Neuron (in vitro differentiated cells): Measurements from ENCODE around the gene ARSG.
"Not testable (repeated sequence)": the region's sequence is repeated elsewhere in the genome, so short reads cannot be mapped to it uniquely, and the experiment has no call there.

Source experiments
- H2AFZ ChIP-seq: one replicate; pipeline ENCODE4 v1.6.1; 2013; ENCODE audit warnings: low read depth, mild to moderate bottlenecking, inconsistent platforms, low read length, moderate library complexity
- H3K27me3 ChIP-seq: one replicate; pipeline ENCODE4 v1.6.1; 2013; ENCODE audit warnings: low read length; ENCODE audit not compliant: insufficient read depth
- H3K36me3 ChIP-seq: one replicate; pipeline ENCODE4 v1.6.1; 2013; ENCODE audit warnings: low read length; ENCODE audit not compliant: insufficient read depth
- H3K4me1 ChIP-seq: one replicate; pipeline ENCODE4 v1.6.1; 2013; ENCODE audit warnings: low read length; ENCODE audit not compliant: insufficient read depth
- H3K4me3 ChIP-seq: 2 replicates; pipeline ENCODE4 v1.5.1; 2013; ENCODE audit warnings: mild to moderate bottlenecking, low read length, moderate library complexity
- H3K9me3 ChIP-seq: one replicate; pipeline ENCODE4 v1.6.1; 2013; ENCODE audit warnings: low read length

ARSG gene

GRCh38 chr17:68319410-68320162 is 28.3 kb downstream of the ARSG start:
- no peaks in the 10 kb centered on the region for H3K27me3 ChIP-seq
- no peak overlapping the region for H2AFZ ChIP-seq
- no peaks in the 10 kb centered on the region for H3K36me3 ChIP-seq
- H3K9me3 ChIP-seq: peaks cover 3% of the 10 kb centered on the region
- H3K4me3 ChIP-seq: no peak overlapping the region
- H3K4me1 ChIP-seq: peaks cover 26% of the 10 kb centered on the region

- Histone ChIP-seq H2AFZ (no peak overlapping the region), H3K4me1 (peaks cover 26% of the 10 kb centered on the region), H3K27me3 (no peaks in the 10 kb centered on the region), H3K4me3 (no peak overlapping the region), H3K9me3 (peaks cover 5% of the 10 kb centered on the region), H3K36me3 (no peaks in the 10 kb centered on the region)
Measured at GRCh38 chr17:68320311-68320865, 29.1 kb downstream of the ARSG start.

- Histone ChIP-seq H2AFZ (no peak overlapping the region), H3K4me1 (peaks cover 26% of the 10 kb centered on the region), H3K36me3 (no peaks in the 10 kb centered on the region), H3K4me3 (no peak overlapping the region), H3K27me3 (no peaks in the 10 kb centered on the region), H3K9me3 (peaks cover 7% of the 10 kb centered on the region)
Measured at GRCh38 chr17:68320943-68321555, 29.8 kb downstream of the ARSG start.

- Histone ChIP-seq H3K36me3 (no peaks in the 10 kb centered on the region), H3K27me3 (no peaks in the 10 kb centered on the region), H2AFZ (no peak overlapping the region), H3K9me3 (peaks cover 7% of the 10 kb centered on the region), H3K4me3 (no peak overlapping the region), H3K4me1 (peaks cover 26% of the 10 kb centered on the region)
Measured at GRCh38 chr17:68321556-68321954, 30.3 kb downstream of the ARSG start.

GRCh38 chr17:68322630-68323029 is 31.3 kb downstream of the ARSG start:
- no peak overlapping the region for H3K4me3 ChIP-seq
- H2AFZ ChIP-seq: no peak overlapping the region
- H3K27me3 ChIP-seq: no peaks in the 10 kb centered on the region
- H3K4me1 ChIP-seq: peaks cover 26% of the 10 kb centered on the region
- peaks cover 7% of the 10 kb centered on the region for H3K9me3 ChIP-seq
- H3K36me3 ChIP-seq: no peaks in the 10 kb centered on the region

GRCh38 chr17:68324114-68324513 is 32.8 kb downstream of the ARSG start:
- Histone ChIP-seq H3K27me3 (no peaks in the 10 kb centered on the region), H3K9me3 (peaks cover 8% of the 10 kb centered on the region), H2AFZ (no peak overlapping the region), H3K4me1 (peaks cover 14% of the 10 kb centered on the region), H3K36me3 (no peaks in the 10 kb centered on the region), H3K4me3 (no peak overlapping the region)

- Histone ChIP-seq H3K36me3 (no peaks in the 10 kb centered on the region), H2AFZ (no peak overlapping the region), H3K4me1 (peaks cover 8% of the 10 kb centered on the region), H3K9me3 (peaks cover 10% of the 10 kb centered on the region), H3K4me3 (no peak overlapping the region), H3K27me3 (no peaks in the 10 kb centered on the region)
Measured at GRCh38 chr17:68324654-68325336, 33.5 kb downstream of the ARSG start.

GRCh38 chr17:68325961-68326360 is 34.7 kb downstream of the ARSG start:
- no peak overlapping the region for H3K4me3 ChIP-seq
- H2AFZ ChIP-seq: no peak overlapping the region
- H3K4me1 ChIP-seq: peaks cover 8% of the 10 kb centered on the region
- H3K9me3 ChIP-seq: peaks cover 10% of the 10 kb centered on the region
- H3K36me3 ChIP-seq: no peaks in the 10 kb centered on the region
- no peaks in the 10 kb centered on the region for H3K27me3 ChIP-seq

- Histone ChIP-seq H3K27me3 (no peaks in the 10 kb centered on the region), H3K4me3 (no peak overlapping the region), H2AFZ (no peak overlapping the region), H3K9me3 (peaks cover 10% of the 10 kb centered on the region), H3K36me3 (no peaks in the 10 kb centered on the region), H3K4me1 (peaks cover 4% of the 10 kb centered on the region)
Measured at GRCh38 chr17:68326681-68327080, 35.4 kb downstream of the ARSG start.

GRCh38 chr17:68327823-68328557 is 36.7 kb downstream of the ARSG start:
- Histone ChIP-seq H3K9me3 (peaks cover 10% of the 10 kb centered on the region), H3K36me3 (no peaks in the 10 kb centered on the region), H3K4me3 (no peak overlapping the region), H2AFZ (no peak overlapping the region), H3K27me3 (no peaks in the 10 kb centered on the region), H3K4me1 (no peaks in the 10 kb centered on the region)

GRCh38 chr17:68328676-68329075 is 37.4 kb downstream of the ARSG start:
- Histone ChIP-seq H3K27me3 (no peaks in the 10 kb centered on the region), H3K4me1 (no peaks in the 10 kb centered on the region), H3K9me3 (peaks cover 10% of the 10 kb centered on the region), H3K36me3 (no peaks in the 10 kb centered on the region), H3K4me3 (no peak overlapping the region), H2AFZ (no peak overlapping the region)

GRCh38 chr17:68329331-68329730 is 38.0 kb downstream of the ARSG start:
- H3K36me3 ChIP-seq: no peaks in the 10 kb centered on the region
- H2AFZ ChIP-seq: no peak overlapping the region
- H3K9me3 ChIP-seq: peaks cover 9% of the 10 kb centered on the region
- no peak overlapping the region for H3K4me3 ChIP-seq
- no peaks in the 10 kb centered on the region for H3K4me1 ChIP-seq
- no peaks in the 10 kb centered on the region for H3K27me3 ChIP-seq

GRCh38 chr17:68331932-68332331 is 40.6 kb downstream of the ARSG start:
- H2AFZ ChIP-seq, H3K4me3 ChIP-seq, H3K4me1 ChIP-seq, H3K36me3 ChIP-seq, H3K27me3 ChIP-seq, H3K9me3 ChIP-seq: not testable (repeated sequence)
